HG03354 (cell line): ENCODE data around the gene MPP4.

Experiments used
- ATAC-seq: cut with Tn5 transposase; IDR thresholded peaks from one replicate; pipeline ENCODE4 v1.9.1; 2021; ENCODE audit warnings: mild to moderate bottlenecking; ENCODE audit not compliant: unreplicated experiment, poor library complexity, severe bottlenecking

Gene MPP4, protein sequence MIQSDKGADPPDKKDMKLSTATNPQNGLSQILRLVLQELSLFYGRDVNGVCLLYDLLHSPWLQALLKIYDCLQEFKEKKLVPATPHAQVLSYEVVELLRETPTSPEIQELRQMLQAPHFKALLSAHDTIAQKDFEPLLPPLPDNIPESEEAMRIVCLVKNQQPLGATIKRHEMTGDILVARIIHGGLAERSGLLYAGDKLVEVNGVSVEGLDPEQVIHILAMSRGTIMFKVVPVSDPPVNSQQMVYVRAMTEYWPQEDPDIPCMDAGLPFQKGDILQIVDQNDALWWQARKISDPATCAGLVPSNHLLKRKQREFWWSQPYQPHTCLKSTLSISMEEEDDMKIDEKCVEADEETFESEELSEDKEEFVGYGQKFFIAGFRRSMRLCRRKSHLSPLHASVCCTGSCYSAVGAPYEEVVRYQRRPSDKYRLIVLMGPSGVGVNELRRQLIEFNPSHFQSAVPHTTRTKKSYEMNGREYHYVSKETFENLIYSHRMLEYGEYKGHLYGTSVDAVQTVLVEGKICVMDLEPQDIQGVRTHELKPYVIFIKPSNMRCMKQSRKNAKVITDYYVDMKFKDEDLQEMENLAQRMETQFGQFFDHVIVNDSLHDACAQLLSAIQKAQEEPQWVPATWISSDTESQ

DNA sequence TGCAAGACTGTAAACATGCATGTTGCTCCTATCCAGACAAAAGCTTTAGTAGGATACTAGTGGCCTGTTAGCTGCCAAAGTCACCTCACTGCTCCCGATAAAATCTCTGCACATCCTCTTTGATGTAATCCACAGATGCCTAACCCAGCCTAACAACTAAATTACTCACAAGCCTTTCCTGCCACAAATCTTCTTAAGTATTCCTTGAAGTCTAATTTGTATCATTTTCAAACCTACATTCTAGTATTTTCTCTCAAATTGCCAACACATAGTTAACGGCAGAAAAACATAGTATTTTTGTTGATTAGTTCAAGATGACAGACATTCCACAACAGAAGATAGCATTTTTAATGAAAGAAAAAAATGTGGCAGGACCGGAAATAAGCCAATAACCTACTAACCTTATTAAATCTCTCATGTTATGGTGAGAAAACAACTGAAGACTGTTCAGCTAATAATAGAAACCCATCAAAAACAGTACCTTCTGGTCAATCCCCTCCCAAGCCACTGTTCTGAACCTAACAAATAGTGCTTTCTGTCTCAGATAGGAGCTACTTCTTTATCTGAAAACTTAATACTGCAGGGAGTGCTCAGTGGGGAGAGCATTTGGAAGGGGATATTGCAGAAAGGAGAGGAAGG is at the start of gene MPP4:
Gene MPP4 (minus strand): TSS at position 57 of the 639 bp plus-strand sequence. CDS start 4,690 bp downstream, outside the sequence.
- no peak for ATAC-seq

DNA sequence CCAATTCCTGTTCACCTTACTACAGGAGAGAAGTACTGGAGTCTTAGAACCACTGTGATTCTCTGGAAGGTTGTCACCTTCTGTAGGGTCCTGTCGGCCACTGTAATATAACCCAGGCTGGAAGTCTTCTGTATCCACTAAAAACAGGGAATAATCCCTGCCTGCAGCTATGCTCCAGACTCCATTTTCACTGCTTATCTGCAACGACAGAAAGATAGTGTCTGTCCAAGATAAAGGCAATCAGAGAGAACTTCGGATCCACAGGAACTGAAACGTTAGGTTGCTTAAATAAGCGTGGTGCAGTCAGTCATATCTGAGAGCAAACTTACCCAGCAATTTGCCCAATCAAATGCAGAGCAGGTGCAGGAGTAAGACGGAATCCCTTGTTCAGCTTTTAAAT is 48.1 kb upstream of the MPP4 start:
- no peak for ATAC-seq

DNA sequence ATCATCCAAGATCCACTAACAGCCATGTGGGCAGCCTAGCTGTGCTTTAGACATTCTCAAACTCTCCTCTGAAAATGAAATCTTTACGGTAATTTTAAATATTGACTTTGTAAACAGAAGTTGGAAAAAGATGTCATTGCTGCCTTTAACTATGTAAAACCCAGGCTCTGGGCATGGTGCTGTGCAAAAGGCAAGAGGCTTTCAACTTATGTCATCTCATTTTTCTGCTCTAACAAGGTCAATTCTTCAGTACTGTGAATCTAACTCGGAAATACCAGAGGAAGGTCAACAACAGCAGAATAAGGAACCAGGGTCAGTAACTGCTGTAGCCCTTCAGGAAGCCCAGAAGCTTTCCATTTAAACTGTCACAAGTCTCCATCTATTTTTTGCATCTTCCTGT is 37.0 kb upstream of the MPP4 start:
- ATAC-seq, result no peak

DNA sequence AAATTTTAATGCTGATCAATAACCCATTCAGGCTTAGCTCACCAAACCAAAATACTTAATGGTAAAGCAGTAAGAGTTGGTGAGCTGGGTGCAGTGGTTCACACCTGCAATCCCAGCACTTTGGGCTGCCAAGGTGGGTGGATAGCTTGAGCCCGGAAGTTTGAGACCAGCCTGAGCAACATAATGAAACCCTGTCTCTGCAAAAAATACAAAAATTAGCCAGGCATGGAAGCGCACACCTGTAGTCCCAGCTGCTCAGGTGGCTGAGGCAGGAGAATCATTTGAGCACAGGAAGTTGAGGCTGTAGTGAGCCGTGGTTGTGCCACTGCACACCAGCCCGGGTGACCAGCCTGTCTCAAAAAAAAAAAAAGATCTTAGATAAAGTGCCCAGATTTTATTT is 35.7 kb upstream of the MPP4 start:
- ATAC-seq, result no peak

DNA sequence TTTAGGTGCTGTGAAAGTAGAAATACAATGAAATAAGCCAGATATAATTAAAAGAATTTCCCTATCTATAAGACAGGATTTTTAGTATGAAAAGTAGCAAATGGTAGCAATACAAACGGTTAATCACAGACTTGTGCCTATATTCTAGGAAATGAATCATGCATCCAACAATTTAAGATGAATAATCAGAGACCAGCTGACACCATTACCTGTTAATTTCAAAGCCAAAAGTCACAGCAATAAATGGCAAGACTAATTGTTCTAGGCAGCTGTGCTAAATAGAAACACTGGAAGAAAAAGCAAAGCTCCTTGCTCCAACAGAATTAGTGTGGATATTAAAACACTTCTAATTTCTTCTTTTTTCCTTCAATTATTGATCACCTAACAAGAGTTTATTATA is 35.1 kb upstream of the MPP4 start:
- ATAC-seq, result no peak

DNA sequence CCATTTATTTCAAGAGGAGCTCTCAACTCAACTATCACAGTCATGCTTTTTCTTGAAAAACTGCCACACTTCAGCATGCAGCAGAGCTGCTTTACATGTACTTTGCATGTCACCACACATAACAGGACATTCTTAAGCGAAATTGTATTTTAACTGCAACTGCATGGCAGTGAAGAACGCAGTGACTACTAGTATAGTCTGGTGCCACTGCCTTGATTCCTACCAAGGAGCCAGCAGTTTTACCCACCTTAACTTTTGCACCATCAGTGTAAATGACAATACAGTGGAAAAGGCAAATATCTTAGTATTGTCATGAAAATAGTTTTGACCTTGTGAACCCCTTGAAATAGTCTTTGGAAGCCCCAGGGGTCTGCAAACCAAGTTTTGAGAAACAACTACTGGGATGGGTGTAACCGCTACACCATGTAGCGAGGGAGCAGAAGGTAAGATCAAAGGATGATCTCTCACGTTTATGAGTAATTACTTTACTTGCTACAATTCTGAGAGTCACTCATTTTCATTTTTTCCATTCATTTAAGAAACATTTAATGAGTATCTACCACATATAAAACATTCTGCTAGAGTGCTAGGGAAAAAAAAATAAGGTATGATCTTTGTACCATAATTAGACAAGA is 32.3 kb upstream of the MPP4 start:
- ATAC-seq, result no peak

DNA sequence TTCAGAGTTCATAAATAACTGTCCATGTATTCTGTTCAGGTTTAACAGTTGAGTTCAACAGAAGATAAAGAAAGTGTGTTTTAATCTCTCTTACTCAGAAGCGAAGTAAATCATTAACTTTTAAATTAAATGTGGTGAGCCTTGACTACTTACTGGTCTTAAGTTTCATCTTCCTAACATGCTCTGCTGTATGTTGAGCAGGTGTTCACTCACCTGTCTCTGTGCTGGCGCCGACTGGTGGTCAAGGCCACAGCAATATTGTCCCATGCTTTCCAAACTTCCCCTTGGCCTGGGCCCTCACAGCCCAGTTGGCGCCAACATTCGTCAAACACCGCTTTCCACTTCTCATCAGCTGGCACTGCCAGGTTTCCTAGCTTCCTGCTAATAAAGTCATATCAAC is 17.0 kb upstream of the MPP4 start:
- no peak for ATAC-seq

DNA sequence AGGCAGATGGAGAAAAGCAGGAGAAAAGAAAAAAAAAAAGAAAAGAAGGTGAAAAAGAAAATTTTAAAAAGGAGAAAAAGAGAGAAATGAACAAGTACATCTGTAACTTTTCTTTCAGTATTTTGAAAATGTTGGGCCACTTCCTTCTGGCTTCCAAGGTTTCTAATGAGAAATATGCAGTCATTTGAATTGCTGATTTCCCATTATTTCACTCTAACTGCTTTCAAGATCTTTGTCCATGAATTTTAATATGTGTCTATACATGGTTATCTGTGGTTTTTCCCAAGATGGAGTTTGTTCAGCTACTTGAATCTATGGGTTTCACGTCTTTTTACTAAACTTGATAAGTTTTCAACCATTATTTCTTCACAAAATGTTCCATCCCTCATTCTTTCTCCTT is 14.3 kb upstream of the MPP4 start:
- no peak for ATAC-seq

DNA sequence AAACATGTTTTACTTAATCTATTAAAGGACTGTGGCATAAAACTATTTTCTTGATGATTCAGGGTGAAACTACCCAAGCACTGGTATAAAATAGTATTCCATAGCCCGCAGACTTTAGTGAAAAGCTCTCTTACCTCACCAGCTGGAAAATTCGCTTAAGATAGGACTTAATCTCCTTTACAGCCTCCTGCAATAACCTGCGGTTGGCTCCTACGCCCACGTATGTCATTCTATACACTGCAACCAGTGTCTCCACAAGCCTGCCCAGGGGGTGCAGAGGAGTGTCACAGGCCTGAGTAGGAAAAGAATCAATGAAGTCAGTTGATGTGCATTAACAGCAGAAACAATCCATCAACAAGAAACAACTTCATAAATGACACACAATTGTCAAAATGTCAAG is 11.3 kb upstream of the MPP4 start:
- no peak for ATAC-seq

DNA sequence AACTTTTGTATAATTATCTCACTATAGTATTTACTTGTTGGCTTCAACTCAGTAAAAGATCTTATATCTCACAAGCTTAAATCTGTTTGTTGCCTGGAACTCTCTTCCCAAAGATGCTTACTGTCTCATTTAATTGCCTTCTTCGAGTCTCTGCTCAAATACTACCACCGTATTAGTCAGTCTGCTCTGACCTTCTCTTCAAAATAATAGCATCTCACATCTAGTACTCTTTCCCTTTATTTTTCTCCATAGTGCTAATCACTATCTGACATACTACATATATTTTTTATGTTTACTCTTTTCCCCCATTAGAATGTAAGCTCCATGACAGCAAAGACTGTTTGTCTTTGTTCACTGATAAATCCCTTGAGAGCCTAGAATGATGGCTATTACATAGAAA is 10.6 kb upstream of the MPP4 start:
- no peak for ATAC-seq

DNA sequence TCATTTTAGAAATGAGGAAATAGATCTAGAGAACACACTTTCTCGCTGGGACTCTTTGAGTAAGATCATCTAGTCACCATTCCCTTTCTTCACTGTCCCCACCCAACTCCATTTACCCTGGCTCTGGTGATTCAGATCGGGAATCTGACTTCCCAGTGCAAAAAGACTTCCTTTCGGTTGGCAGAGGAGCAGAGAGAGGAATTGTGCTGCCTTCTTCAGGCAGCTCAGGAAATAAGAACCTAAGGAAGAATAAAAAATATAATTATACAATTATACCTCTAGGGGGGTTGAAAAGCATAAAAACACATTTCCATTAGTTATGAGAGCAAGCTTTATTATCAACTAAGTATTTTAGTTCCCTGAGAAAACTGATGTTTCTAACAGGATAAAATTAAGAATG is 9.3 kb upstream of the MPP4 start:
- no peak for ATAC-seq

DNA sequence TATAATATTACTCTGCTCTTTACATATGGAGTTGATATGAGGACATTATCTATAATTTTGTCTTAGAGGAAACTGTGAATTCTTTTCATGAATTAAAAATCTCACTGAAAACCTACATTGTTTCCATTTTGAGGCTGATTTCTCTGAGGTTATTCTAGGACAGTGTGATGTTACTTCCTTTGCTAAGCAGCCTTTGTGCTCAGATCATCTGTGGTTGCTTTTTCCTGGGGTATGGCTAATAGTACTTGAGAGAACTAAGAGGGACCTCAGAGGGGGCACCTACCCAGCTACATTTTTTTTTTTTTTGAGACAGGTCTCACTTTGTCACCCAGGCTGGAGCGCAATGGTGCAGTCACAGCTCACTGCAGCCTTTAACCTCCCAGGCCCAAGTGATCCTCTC is 8.7 kb upstream of the MPP4 start:
- ATAC-seq, result no peak

DNA sequence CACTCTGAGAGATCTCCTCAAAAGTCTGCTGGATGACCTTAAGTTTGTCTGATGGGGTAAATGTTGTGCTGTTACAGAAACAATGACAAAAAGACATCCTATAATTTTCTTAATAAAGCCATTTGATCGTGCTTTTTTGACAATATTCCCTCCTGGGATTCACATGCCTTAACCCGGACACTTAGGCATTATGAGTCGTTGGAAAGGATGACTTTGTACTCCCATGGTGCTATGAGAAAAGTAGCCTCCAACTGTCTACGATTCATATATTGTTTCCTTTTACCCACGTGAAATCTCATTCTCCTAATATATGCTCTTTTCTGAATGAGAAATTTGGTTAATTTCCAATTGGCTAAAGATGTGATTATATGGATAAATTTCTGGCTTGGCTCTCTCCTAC is 6.1 kb upstream of the MPP4 start:
- no peak for ATAC-seq

DNA sequence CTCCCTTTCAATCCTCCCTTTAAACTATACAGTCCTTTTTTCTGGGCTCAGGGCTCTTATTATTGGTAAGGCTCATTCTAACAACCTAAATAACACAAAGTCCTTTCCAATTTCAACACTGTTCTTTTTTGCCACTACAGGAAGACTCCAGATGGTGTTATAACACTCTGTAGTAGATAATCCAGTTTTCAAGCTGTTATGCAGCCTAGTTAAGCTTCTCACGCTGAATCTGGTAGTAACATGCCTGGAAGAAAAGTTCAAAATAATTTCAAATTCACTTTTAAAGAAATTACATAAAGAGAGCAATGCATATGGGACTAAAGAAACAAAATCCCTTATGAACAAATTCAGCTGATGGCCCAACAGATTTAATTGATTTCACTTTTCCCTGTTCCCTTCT is 3.2 kb upstream of the MPP4 start:
- no peak for ATAC-seq

DNA sequence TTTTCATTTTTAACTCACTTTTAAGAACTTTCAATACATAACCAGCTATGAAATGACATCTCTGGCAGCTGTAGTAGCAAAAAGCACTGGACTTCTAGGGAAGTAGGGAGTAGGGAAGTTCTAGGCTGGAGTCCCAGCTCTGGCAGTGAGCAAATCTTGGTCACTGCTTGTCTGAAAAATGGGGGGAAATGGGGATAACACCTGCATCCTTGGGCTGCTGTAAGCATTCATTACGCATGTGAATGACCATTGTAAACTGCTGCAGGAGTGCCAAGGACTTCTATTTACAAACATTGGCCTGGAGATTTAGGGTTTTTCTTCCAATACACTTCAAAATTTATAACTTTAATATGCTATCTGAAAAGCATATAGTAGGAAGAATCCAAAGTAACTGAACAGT is 972 bp upstream of the MPP4 start:
- ATAC-seq, result no peak

DNA sequence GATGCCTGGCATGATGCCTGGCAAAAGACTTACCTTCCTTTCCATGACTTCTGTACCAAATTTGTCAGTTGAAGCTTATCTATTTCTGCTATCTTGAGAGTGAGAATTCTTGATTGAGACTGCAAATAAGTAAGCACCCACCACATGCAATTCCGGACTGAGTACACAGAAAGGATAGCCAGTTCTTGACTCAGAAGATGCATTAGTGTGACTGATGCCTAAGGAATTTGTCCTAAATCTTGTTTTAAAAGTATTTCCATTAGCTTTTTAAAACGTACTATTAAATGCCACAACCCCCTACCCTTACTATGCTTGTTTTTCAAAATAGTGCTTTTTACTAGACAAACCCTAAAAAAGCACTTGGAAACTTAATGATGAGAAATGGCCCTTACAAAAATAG is 545 bp downstream of the MPP4 start:
- no peak for ATAC-seq

DNA sequence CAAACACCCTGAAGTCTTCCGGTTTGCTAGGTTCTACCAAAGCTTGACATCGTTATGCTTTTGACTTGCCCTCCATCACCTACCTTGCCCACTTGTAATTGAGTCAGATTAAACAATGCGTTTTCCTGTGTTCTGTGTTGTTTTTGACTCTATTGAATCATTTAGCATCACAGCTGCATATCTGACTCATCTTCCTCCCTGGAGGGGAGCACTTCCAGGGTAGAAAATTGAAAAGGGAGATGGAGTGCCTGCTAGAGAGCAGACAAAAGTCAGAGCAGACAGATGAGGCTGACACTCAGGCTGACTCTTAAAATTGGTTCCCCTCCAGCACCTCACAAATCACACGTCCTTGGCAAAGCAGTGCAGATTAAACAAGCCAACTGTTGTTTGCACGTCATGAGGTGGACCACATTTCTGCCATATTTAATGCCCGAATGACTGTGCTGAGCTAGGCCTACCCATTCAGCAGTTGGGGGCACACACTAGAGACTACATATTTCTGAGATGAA is 2.2 kb downstream of the MPP4 start:
- ATAC-seq, result no peak

DNA sequence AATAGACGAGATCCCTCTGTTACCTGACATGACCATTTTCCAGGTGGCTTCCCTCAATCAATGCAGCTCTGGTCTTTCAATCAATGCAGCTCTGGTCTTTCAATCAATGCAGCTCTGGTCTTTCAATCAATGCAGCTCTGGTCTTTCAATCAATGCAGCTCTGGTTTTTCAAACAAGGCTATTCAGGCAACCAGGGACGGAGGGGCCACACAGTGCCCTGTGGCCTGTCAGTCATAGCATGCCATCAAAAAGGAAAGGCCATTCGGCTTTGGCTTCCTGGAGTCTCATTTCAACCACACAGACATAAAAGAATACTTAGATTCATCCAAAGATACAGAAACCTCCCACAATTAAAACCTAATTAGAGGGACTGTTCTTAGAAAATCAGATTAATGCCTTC is 13.3 kb downstream of the MPP4 start:
- no peak for ATAC-seq

DNA sequence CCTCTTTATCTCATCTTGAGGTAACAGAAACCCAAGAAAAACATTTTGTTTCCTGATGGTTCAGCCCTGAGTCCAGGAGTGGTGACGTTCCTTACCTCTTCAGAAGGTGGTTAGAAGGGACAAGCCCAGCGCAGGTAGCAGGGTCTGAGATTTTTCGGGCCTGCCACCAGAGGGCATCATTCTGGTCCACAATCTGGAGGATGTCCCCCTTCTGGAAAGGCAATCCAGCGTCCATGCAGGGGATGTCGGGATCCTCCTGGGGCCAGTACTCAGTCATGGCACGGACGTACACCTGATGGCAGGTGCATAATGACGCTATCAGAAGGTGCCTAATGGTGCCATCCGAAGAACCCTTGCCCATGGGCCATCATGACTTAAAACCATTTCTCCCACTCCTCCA is 17.7 kb downstream of the MPP4 start:
- ATAC-seq, result no peak

DNA sequence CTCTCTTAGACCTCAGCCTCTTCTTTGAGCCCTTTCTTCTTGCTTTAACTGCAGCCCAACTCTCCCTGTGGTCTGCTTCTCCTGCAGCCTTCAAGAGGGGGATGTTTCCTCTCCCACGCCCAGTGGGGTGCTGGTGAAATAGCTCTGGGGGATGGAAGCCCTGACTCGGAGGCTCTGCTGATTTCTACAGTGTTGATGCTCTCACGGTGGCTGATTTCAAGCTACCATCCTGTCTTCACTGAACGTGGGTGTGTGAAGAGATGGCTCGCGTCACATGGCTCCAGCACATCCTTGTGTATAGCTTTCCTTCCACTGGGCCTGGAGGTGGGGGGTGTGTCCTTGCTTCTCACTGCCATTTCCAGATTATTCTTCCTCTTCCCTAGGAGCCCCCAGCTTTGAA is 20.0 kb downstream of the MPP4 start:
- no peak for ATAC-seq
